Neuronal stem cell (in vitro differentiated cells): ENCODE measurements around the gene SPECC1L.
A peak's percentile ranks its signal among the peaks of the same experiment; 100 is the strongest.
"Not testable (repeated sequence)": the region's sequence is repeated elsewhere in the genome, so short reads cannot be mapped to it uniquely, and the experiment has no call there.

Experiments
- DNase-seq: peaks from one replicate; pipeline ENCODE4 v3.0.0-alpha.2; 2013; ENCODE audit warnings: low spot score
- H2AFZ ChIP-seq: one replicate; pipeline ENCODE4 v1.6.1; 2013; ENCODE audit warnings: mild to moderate bottlenecking, low read length, inconsistent platforms
- H2AK5ac ChIP-seq: 2 replicates; pipeline ENCODE4 v1.6.1; 2013; ENCODE audit warnings: low read depth, mild to moderate bottlenecking, inconsistent platforms, low read length, moderate library complexity, mixed read lengths
- H2BK120ac ChIP-seq: 2 replicates; pipeline ENCODE4 v1.6.1; 2013; ENCODE audit warnings: low read depth, mild to moderate bottlenecking, inconsistent platforms, low read length, moderate library complexity, mixed read lengths
- H2BK12ac ChIP-seq: one replicate; pipeline ENCODE4 v1.6.1; 2013; ENCODE audit warnings: low read length, inconsistent platforms
- H2BK15ac ChIP-seq: 2 replicates; pipeline ENCODE4 v1.6.1; 2013; ENCODE audit warnings: mild to moderate bottlenecking, low read length, inconsistent platforms, mixed read lengths
- H2BK5ac ChIP-seq: one replicate; pipeline ENCODE4 v1.6.1; 2013; ENCODE audit warnings: inconsistent platforms, mild to moderate bottlenecking, low read length, moderate library complexity
- H3K14ac ChIP-seq: one replicate; pipeline ENCODE4 v1.6.1; 2013; ENCODE audit warnings: low read length, inconsistent platforms
- H3K18ac ChIP-seq: 2 replicates; pipeline ENCODE4 v1.6.1; 2013; ENCODE audit warnings: low read length, inconsistent platforms
- H3K23ac ChIP-seq: 2 replicates; pipeline ENCODE4 v1.6.1; 2013; ENCODE audit warnings: low read depth, mild to moderate bottlenecking, mixed read lengths, low read length, inconsistent platforms; ENCODE audit not compliant: poor library complexity
- H3K27ac ChIP-seq: replicated peaks from 3 replicates; pipeline ENCODE4 v1.5.1; 2013; ENCODE audit warnings: low read length, inconsistent platforms
- H3K27me3 ChIP-seq, 3 experiments: 2 replicates each; pipeline ENCODE4 v1.6.1; 2013; ENCODE audit warnings: low read length in 3 of 3, mild to moderate bottlenecking in 2 of 3, inconsistent platforms in 1 of 3, low read depth in 1 of 3, mixed read lengths in 1 of 3, moderate library complexity in 1 of 3; ENCODE audit not compliant: control insufficient read depth in 3 of 3, insufficient read depth in 3 of 3
- H3K36me3 ChIP-seq, 2 donors: replicated peaks in 1 of 2; 2 replicates each; pipeline ENCODE4 v1.6.1; 2013; ENCODE audit warnings: low read length in 2 of 2; ENCODE audit not compliant: control insufficient read depth in 2 of 2, insufficient read depth in 2 of 2
- H3K4ac ChIP-seq: 2 replicates; pipeline ENCODE4 v1.6.1; 2013; ENCODE audit warnings: inconsistent platforms, mild to moderate bottlenecking, low read length, moderate library complexity
- H3K4me1 ChIP-seq, 2 donors: 1 replicate in 1 of 2; 2 replicates in 1 of 2; pipeline ENCODE4 v1.6.1; 2013; ENCODE audit warnings: low read length in 2 of 2, low read depth in 1 of 2; ENCODE audit not compliant: control insufficient read depth in 2 of 2, insufficient read depth in 1 of 2
- H3K4me2 ChIP-seq: one replicate; pipeline ENCODE4 v1.6.1; 2013; ENCODE audit warnings: mild to moderate bottlenecking, low read length, inconsistent platforms; ENCODE audit not compliant: insufficient read depth, poor library complexity, severe bottlenecking
- H3K4me3 ChIP-seq, 2 donors: 2 replicates each; pipeline ENCODE4 v1.5.1; 2013; ENCODE audit warnings: low read length in 2 of 2, mild to moderate bottlenecking in 2 of 2, inconsistent platforms in 1 of 2, moderate library complexity in 1 of 2
- H3K79me1 ChIP-seq: one replicate; pipeline ENCODE4 v1.6.1; 2013; ENCODE audit warnings: low read depth, mild to moderate bottlenecking, inconsistent platforms, low read length, moderate library complexity
- H3K9ac ChIP-seq: one replicate; pipeline ENCODE4 v1.6.1; 2013; ENCODE audit warnings: mild to moderate bottlenecking, low read depth, low read length, inconsistent platforms; ENCODE audit not compliant: poor library complexity
- H3K9me3 ChIP-seq, 2 donors: replicated peaks in 1 of 2; 2 replicates each; pipeline versions ENCODE3 to v1.6.1; 2013; ENCODE audit warnings: low read length in 2 of 2, mild to moderate bottlenecking in 2 of 2, inconsistent platforms in 1 of 2, low read depth in 1 of 2, mixed read lengths in 1 of 2, moderate library complexity in 1 of 2; ENCODE audit not compliant: control insufficient read depth in 2 of 2, insufficient read depth in 1 of 2
- H4K8ac ChIP-seq: one replicate; pipeline ENCODE4 v1.6.1; 2013; ENCODE audit warnings: low read depth, mild to moderate bottlenecking, inconsistent platforms, low read length, moderate library complexity
- H4K91ac ChIP-seq: one replicate; pipeline ENCODE4 v1.6.1; 2013; ENCODE audit warnings: low read length, low read depth, mild to moderate bottlenecking, inconsistent platforms; ENCODE audit not compliant: poor library complexity
- WGBS, 2 donors: extraction: QIAGEN DNeasy Blood & Tissue Kit; methylation state at CpG; one replicate each; pipeline ENCODE4 v1.1.7; 2013; ENCODE audit warnings: missing lambda C conversion rate in 2 of 2, mixed read lengths in 1 of 2; ENCODE audit not compliant: insufficient read length in 2 of 2, insufficient replicate concordance in 1 of 2; ENCODE audit errors: extremely low coverage in 2 of 2; 5-methylcytosine and 5-hydroxymethylcytosine counted together

The SPECC1L gene

GRCh38 chr22:24259459-24259858 is 11.2 kb upstream of the SPECC1L start:
- Histone ChIP-seq H3K4me1 (peaks cover 1 to 12% of the 10 kb centered on the region in 2 donors), H2AFZ (peak overlapping the region; percentile 87)
- H3K4me3 ChIP-seq, H3K9me3 ChIP-seq, H3K36me3 ChIP-seq, H3K18ac ChIP-seq, H2BK15ac ChIP-seq, H2AK5ac ChIP-seq, H2BK120ac ChIP-seq, H3K23ac ChIP-seq, H3K4me2 ChIP-seq, H3K27ac ChIP-seq, H3K4ac ChIP-seq, H2BK12ac ChIP-seq, H3K27me3 ChIP-seq, H3K79me1 ChIP-seq, H4K91ac ChIP-seq, H2BK5ac ChIP-seq, H3K9ac ChIP-seq, H3K14ac ChIP-seq, H4K8ac ChIP-seq: not testable (repeated sequence)
- DNase-seq, result peak; percentile 58
- WGBS, 2 donors, result no CpG with 5 or more reads among the region's 10 CpGs

- not testable (repeated sequence) for H4K91ac ChIP-seq
Observed at GRCh38 chr22:24262185-24262749, 8.4 kb upstream of the SPECC1L start.

GRCh38 chr22:24263479-24263878 is 7.2 kb upstream of the SPECC1L start:
- H2AFZ ChIP-seq, H4K8ac ChIP-seq, H3K79me1 ChIP-seq, H2AK5ac ChIP-seq, H2BK5ac ChIP-seq, H2BK120ac ChIP-seq, H3K9ac ChIP-seq, H3K18ac ChIP-seq, H3K27me3 ChIP-seq, DNase-seq, H2BK15ac ChIP-seq, H3K23ac ChIP-seq, H3K14ac ChIP-seq, H3K4me3 ChIP-seq, H4K91ac ChIP-seq, H2BK12ac ChIP-seq, H3K9me3 ChIP-seq, H3K4me2 ChIP-seq, H3K36me3 ChIP-seq, H3K4ac ChIP-seq, H3K27ac ChIP-seq: not testable (repeated sequence)
- peaks cover 1 to 21% of the 10 kb centered on the region in 2 donors for H3K4me1 ChIP-seq
- no CpG with 5 or more reads among the region's 19 CpGs for WGBS, 2 donors

More at GRCh38 chr22:24262185-24262749, 8.4 kb upstream of the SPECC1L start:
- Histone ChIP-seq H3K4me1 (peaks cover 1 to 21% of the 10 kb centered on the region in 2 donors), H2BK15ac (peak overlapping the region; percentile 15)
- not testable (repeated sequence) for H2BK5ac ChIP-seq, H3K27ac ChIP-seq, H3K4me2 ChIP-seq, H3K4ac ChIP-seq, H3K36me3 ChIP-seq, H2AK5ac ChIP-seq, H2BK120ac ChIP-seq, H4K8ac ChIP-seq, H3K14ac ChIP-seq, H2BK12ac ChIP-seq, H3K18ac ChIP-seq, H3K9me3 ChIP-seq, H2AFZ ChIP-seq, H3K23ac ChIP-seq, DNase-seq, H3K4me3 ChIP-seq, H3K79me1 ChIP-seq, H3K27me3 ChIP-seq, H3K9ac ChIP-seq
- WGBS, 2 donors, result no CpG with 5 or more reads among the region's 18 CpGs

- not testable (repeated sequence) for H3K4me2 ChIP-seq, H3K9ac ChIP-seq, H3K23ac ChIP-seq, H2BK120ac ChIP-seq, H3K36me3 ChIP-seq, H2BK12ac ChIP-seq, H3K9me3 ChIP-seq, H4K91ac ChIP-seq, H3K27me3 ChIP-seq, H3K18ac ChIP-seq, H2BK15ac ChIP-seq, H3K79me1 ChIP-seq, H3K14ac ChIP-seq, H3K4ac ChIP-seq, DNase-seq, H2AK5ac ChIP-seq, H3K27ac ChIP-seq, H2BK5ac ChIP-seq
- Histone ChIP-seq H4K8ac (peak overlapping the region; percentile 43), H3K4me3 (peak overlapping the region in 1 of 2 donors; percentile 34), H3K4me1 (peaks cover 1 to 21% of the 10 kb centered on the region in 2 donors), H2AFZ (peak overlapping the region; percentile 64)
- no CpG with 5 or more reads among the region's 9 CpGs for WGBS, 2 donors
Observed at GRCh38 chr22:24264329-24264896, 6.2 kb upstream of the SPECC1L start.
